Cardiac fibroblast (primary cell): Measurements from ENCODE around the gene TFAP2A.

ENCODE experiments used
- DNase-seq, 2 donors: peaks; one replicate each; pipeline versions ENCODE4 v3.0.0 to v3.0.0-alpha.2; 2010; ENCODE audit warnings: low read depth in 2 of 2
- H3K4me3 ChIP-seq, 2 donors: replicated peaks in 1 of 2; 1 replicate in 1 of 2; 2 replicates in 1 of 2; pipeline ENCODE4 v1.5.1; 2011; ENCODE audit warnings: low read depth in 2 of 2, low read length in 2 of 2, mild to moderate bottlenecking in 2 of 2, moderate library complexity in 1 of 2
- TF ChIP-seq, protein P1 (sequence below): IDR thresholded peaks from one replicate; pipeline ENCODE4 v1.5.1; 2011; ENCODE audit warnings: low read depth, mild to moderate bottlenecking, low read length, inconsistent platforms

The TFAP2A gene

DNA sequence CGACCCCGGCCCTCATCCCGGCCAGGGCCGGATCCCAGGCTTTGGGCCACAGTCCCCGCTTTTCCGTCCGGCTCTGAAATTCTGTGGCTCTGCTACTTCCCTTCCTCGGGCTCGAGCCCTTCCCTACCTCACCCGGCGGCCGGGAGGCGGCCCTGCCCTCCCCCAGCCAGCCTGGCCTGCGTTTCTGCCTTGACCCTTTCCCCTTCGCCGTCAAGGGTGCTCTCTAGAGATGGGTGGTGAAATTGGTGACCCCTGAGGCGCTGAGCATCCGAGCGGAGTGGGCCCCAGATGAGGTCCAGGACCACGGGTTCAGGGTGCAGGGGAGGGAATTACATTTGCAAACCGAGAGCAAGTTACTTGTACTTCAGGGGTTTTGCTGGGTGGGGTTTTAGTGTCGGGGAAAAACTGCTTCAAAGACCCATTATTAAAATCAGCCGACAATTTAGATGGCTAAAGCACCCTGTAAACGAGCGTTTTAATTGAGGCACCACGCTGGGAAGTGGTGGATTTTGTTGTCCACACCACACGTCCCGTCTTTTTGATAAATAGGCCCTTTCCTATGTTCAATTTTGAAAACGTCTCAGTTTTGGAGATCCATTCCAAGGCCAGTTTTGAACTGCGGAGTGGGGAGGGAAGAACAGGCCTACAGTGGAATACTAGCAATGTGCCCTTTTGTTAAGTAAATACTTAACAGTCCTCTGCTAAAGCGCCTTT, 9.9 kb downstream of the TFAP2A start:
- TF ChIP-seq, protein P1, sequence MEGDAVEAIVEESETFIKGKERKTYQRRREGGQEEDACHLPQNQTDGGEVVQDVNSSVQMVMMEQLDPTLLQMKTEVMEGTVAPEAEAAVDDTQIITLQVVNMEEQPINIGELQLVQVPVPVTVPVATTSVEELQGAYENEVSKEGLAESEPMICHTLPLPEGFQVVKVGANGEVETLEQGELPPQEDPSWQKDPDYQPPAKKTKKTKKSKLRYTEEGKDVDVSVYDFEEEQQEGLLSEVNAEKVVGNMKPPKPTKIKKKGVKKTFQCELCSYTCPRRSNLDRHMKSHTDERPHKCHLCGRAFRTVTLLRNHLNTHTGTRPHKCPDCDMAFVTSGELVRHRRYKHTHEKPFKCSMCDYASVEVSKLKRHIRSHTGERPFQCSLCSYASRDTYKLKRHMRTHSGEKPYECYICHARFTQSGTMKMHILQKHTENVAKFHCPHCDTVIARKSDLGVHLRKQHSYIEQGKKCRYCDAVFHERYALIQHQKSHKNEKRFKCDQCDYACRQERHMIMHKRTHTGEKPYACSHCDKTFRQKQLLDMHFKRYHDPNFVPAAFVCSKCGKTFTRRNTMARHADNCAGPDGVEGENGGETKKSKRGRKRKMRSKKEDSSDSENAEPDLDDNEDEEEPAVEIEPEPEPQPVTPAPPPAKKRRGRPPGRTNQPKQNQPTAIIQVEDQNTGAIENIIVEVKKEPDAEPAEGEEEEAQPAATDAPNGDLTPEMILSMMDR = no peak
- DNase-seq = no peak
- H3K4me3 ChIP-seq = peak overlapping the region; percentile 51 to 59

DNA sequence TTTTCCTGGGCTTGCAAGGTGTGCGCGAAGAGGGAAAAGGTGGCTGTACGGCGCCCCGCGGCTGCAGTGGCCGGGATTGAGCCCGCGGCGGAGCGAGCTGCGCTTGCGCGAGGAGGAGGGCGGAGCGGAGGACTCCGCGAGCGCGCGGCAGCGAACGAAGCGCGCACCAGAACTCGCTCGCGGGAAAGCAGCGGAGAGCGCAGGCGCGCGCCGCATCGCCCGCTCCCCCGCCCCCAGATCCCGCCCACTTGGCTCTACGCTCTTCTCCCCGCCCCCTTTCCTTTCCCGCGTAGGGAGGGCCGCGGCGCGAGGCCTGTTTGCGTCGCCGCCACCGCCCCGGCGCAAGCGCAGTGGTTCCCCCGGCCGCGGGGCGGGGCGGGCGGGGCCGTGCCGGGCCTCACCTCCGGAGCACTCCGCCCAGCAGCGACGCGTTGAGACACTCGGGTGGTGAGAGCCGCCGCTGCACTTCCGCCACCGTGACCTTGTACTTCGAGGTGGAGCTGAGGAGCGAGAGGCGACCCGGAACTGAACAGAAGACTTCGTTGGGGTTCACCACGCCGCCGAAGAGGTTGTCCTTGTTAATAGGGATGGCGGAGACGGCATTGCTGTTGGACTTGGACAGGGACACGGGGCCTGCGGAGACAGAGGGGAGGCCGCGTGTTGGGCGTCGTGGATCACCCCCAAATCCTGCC, 10.6 kb downstream of the TFAP2A start:
- H3K4me3 ChIP-seq = peak overlapping the region; percentile 52 to 59
- peak; percentile 87 to 97 for DNase-seq
- TF ChIP-seq, protein P1 = no peak

DNA sequence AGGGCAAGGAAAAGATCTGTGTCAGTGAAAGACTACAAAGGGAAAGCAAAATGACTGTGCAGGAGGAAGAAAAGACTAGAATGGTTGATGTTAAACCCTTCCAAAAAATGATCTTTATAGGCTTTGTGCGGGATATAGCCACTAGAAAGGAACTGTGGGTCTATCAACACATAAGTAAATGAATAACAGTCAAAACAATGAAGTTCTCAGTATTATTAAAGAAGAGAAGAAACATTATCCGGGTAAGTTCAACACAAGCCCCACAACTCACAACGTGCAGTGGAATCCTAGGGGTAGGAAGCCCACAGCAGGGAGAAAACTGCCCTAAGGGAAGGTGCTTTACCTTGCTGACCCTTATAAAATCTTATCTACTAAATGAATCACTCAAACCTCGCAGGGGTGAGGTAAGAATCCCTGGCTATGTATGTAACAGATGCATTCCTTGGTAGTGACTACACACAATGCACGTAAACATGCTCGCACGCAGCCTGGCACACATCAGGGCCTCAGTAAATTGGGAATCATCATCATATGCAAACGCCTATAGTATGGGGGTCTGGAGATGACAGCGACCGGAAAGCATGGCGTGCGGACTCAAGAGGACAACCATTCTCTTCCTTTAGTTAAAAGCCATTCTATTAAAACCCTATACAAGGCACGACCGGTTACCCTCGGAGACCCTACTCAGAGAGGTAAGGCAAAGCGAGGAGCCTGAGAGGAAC, 11.3 kb downstream of the TFAP2A start:
- TF ChIP-seq, protein P1 = no peak
- peak overlapping the region; percentile 52 to 59 for H3K4me3 ChIP-seq
- DNase-seq = peak; percentile 65 to 66

- TF ChIP-seq, protein P1 = no peak
- H3K4me3 ChIP-seq = no peak overlapping the region
- DNase-seq = no peak
Observed at GRCh38 chr6:10402648-10403311, 12.1 kb downstream of the TFAP2A start.

DNA sequence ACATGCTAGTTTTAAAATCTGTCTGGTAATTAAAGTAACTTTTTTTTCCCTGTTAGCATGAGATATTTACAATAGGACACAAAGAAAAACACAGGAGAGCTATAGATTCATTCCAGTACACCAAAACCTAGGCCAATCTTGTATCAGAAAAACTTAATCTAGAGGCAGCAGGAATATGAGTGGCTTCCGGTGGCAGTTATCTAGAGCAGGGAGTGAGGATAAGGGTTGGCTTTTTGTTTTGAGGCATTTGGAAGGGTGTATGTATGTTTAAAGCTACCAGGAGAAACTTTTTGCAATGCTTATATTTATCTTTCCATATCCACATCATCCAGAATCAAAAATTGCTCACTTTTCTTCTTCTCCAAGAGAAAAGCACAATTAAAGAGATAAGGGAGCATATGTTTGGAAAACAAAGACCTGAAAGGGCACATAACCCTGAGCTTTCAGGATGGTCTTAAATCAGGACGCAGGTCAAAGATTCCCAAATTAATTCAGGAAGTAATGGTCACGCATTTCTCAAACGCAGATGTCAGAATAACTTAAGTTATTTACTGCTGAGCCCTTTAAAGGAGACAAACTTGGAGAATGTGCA, 13.1 kb downstream of the TFAP2A start:
- TF ChIP-seq, protein P1 = no peak
- no peak for DNase-seq
- no peak overlapping the region for H3K4me3 ChIP-seq

DNA sequence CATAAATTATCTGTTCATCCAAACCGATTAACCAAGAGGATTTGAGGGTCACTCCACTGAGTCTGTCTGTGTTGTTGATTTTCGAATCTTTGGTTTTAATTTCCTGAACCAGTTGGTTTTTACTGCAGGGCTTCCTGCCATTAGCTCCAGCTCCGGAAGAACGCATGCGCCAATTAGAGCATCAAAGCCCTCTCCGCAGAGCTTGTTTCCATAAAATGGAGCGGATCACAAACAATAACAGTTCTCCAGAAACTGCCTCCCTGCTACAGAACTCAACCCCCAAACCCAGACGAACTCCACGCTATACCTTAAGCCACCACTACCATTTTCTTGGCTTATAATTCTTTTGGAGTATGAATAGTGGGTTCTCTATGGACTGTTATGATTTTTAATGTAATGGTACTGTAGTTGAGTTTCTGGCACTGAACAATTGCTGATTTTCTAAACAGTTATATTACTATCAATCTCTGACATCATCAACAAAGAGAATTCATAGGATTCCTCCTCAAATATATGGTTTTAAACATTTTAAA, 13.8 kb downstream of the TFAP2A start:
- no peak overlapping the region for H3K4me3 ChIP-seq
- TF ChIP-seq, protein P1 = no peak
- DNase-seq = no peak
